Measurements from ENCODE around the gene OR1I1. TPM values are rescaled to one million over a fixed set of nuclear protein-coding genes. Genes with fewer than 3 reads are reported as not detected.

OR1I1 gene
- total and polyA plus RNA-seq, 2 of the 4 experiments (the other 2 are of a cell fraction), result not detected

- Histone ChIP-seq H3K36me3 (ENCODE audit: control insufficient read depth, insufficient read depth, low read length) (peaks cover 75% of the 10 kb centered on the region), H3K79me1 (ENCODE audit: low read depth in 1 of 2, low read length in 2 of 2) (peaks cover 15 to 69% of the 10 kb centered on the region in 2 experiments), H3K14ac (replicated peaks; ENCODE audit: low read depth, low read length) (no peak overlapping the region), H3K9me3 (ENCODE audit: control insufficient read depth, insufficient read depth, low read length) (no peaks in the 10 kb centered on the region), H3K4me2 (ENCODE audit: low read depth, low read length) (no peak overlapping the region), H2AK9ac (replicated peaks; ENCODE audit: low read depth, low read length, poor library complexity) (no peak overlapping the region), H2AK5ac (ENCODE audit: low read depth, low read length) (no peak overlapping the region), H3K23ac (ENCODE audit: low read depth, low read length) (no peak overlapping the region), H4K8ac (ENCODE audit: low read depth in 2 of 2, low read length in 2 of 2) (no peak overlapping the region), H4K5ac (ENCODE audit: low read depth, low read length) (no peak overlapping the region), H3K27ac (ENCODE audit: insufficient read depth, low read length) (no peak overlapping the region), H3K18ac (ENCODE audit: low read depth, low read length) (no peak overlapping the region), H3K4me1 (ENCODE audit: control insufficient read depth, insufficient read depth, low read length) (peaks cover 4% of the 10 kb centered on the region), H2AFZ (replicated peaks; ENCODE audit: low read length, poor library complexity) (no peak overlapping the region), H3K4me3 (ENCODE audit: insufficient read depth, low read depth, low read length) (no peak overlapping the region), H2BK5ac (ENCODE audit: low read depth, low read length, poor library complexity, severe bottlenecking) (no peak overlapping the region), H3K27me3 (ENCODE audit: control insufficient read depth, insufficient read depth, low read length) (no peaks in the 10 kb centered on the region), H2BK20ac (ENCODE audit: low read depth, low read length) (no peak overlapping the region), H3K9me1 (ENCODE audit: insufficient read depth, low read length) (no peaks in the 10 kb centered on the region), H4K20me1 (ENCODE audit: insufficient read depth, low read length) (peaks cover 45% of the 10 kb centered on the region), H2BK120ac (ENCODE audit: low read depth, low read length) (no peak overlapping the region), H3K4ac (ENCODE audit: low read depth, low read length) (no peak overlapping the region), H4K91ac (ENCODE audit: insufficient read depth, low read depth, low read length) (no peak overlapping the region), H3K9ac (ENCODE audit: low read depth, low read length) (no peak overlapping the region), H3K56ac (ENCODE audit: extremely low read depth, insufficient read depth, low read length) (no peak overlapping the region), H2BK15ac (ENCODE audit: low read depth, low read length) (no peak overlapping the region)
- no TSS peak for BruUV-seq (replicated peaks)
- 100% methylated on average over 1 of the region's 1 CpG; no CpG with 5 or more reads in 1 of the 2 experiments for WGBS, 2 experiments (ENCODE audit: extremely low coverage in 2 of 2, insufficient read length in 1 of 2)
- intact Hi-C loops (cut with micrococcal nuclease), result no loop called here
- CTCF ChIA-PET, result no interaction called here
- no peak for DNase-seq
- no peak for ATAC-seq (ENCODE audit: low read depth)
- in situ Hi-C loops (cut with MboI; ENCODE audit: low sequenced_read_pairs), result loop anchor here (10.0 to 25.0 kb wide), 2 partner anchors 143 to 1076 kb away; partner anchors contain the start of genes AP1M1 and FAM32A
- TF ChIP-seq POLR2A (IDR thresholded peaks at IDR 0.05; ENCODE audit: low read depth, low read length) (no peak), CHD1 (IDR thresholded peaks at IDR 0.05; ENCODE audit: low read depth, low read length) (no peak), CEBPB (IDR thresholded peaks at IDR 0.05; ENCODE audit: low read depth, low read length) (no peak), RCOR1 (IDR thresholded peaks at IDR 0.05; ENCODE audit: insufficient replicate concordance, low read length) (no peak), USF2 (IDR thresholded peaks at IDR 0.05; ENCODE audit: low read depth, low read length) (no peak), FOS (IDR thresholded peaks at IDR 0.05; ENCODE audit: low read depth, low read length) (no peak), ELK1 (IDR thresholded peaks at IDR 0.05; ENCODE audit: borderline replicate concordance, low read depth, low read length) (no peak), BHLHE40 (IDR thresholded peaks at IDR 0.05; ENCODE audit: low read depth, low read length) (no peak), MAZ (IDR thresholded peaks at IDR 0.05; ENCODE audit: borderline replicate concordance, low read depth, low read length) (no peak), MXI1 (IDR thresholded peaks at IDR 0.05; ENCODE audit: borderline replicate concordance, low read depth, low read length) (no peak), RFX5 (IDR thresholded peaks at IDR 0.05; ENCODE audit: low read depth, low read length) (no peak), NFE2L2 (IDR thresholded peaks at IDR 0.05; ENCODE audit: low read depth, low read length) (no peak), MAFK (IDR thresholded peaks at IDR 0.05; ENCODE audit: low read depth, low read length) (no peak), SMC3 (IDR thresholded peaks at IDR 0.05; ENCODE audit: low read depth, low read length) (no peak), RAD21 (IDR thresholded peaks at IDR 0.05; ENCODE audit: low read length) (no peak), CTCF (conservative IDR thresholded peaks at IDR 0.05; ENCODE audit: low read depth, low read length) (no peak)
- dilution Hi-C loops (cut with HindIII; ENCODE audit: low sequenced_read_pairs, unreplicated experiment), result no loop called here
- POLR2A ChIA-PET (ENCODE audit: unreplicated experiment), result no interaction called here
These were observed 29.7 kb downstream of the OR1I1 start for GRCh38 chr19:15111758-15112157.

Data from IMR-90 (cell line).